CD4-positive, alpha-beta T cell treated with Interleukin-17A for 1 hour (primary cell): Measurements from ENCODE around the gene GTF2F2.

Experiments used
- DNase-seq: peaks from one replicate; pipeline ENCODE4 v3.0.0-alpha.2; 2020

GTF2F2 gene

GRCh38 chr13:45132369-45133064 lies 12.2 kb downstream of the GTF2F2 start:
- DNase-seq: no peak

GRCh38 chr13:45133396-45134118 lies 13.2 kb downstream of the GTF2F2 start:
- DNase-seq: no peak

- no peak for DNase-seq
These were observed 16.6 kb downstream of the GTF2F2 start for GRCh38 chr13:45136741-45137504.

GRCh38 chr13:45137526-45137925 lies 17.2 kb downstream of the GTF2F2 start:
- DNase-seq: no peak

GRCh38 chr13:45138282-45138681 lies 18.0 kb downstream of the GTF2F2 start:
- no peak for DNase-seq

GRCh38 chr13:45141369-45141768 lies 21.1 kb downstream of the GTF2F2 start:
- DNase-seq: no peak

GRCh38 chr13:45142440-45143345 lies 22.4 kb downstream of the GTF2F2 start:
- DNase-seq: no peak

GRCh38 chr13:45143346-45143751 lies 23.0 kb downstream of the GTF2F2 start:
- DNase-seq: no peak

- DNase-seq: no peak
These were observed 29.7 kb downstream of the GTF2F2 start for GRCh38 chr13:45149964-45150363.

- DNase-seq: no peak
These were observed 36.5 kb downstream of the GTF2F2 start for GRCh38 chr13:45156565-45157361.

GRCh38 chr13:45162194-45162593 lies 41.9 kb downstream of the GTF2F2 start:
- no peak for DNase-seq

GRCh38 chr13:45162821-45163220 lies 42.5 kb downstream of the GTF2F2 start:
- DNase-seq: no peak

- DNase-seq: no peak
These were observed 46.5 kb downstream of the GTF2F2 start for GRCh38 chr13:45166858-45167257.

- DNase-seq: no peak
These were observed 47.6 kb downstream of the GTF2F2 start for GRCh38 chr13:45167611-45168554.

GRCh38 chr13:45168555-45168930 lies 48.2 kb downstream of the GTF2F2 start:
- no peak for DNase-seq

- DNase-seq: no peak
These were observed 54.2 kb downstream of the GTF2F2 start for GRCh38 chr13:45174478-45174877.

- DNase-seq: no peak
These were observed 58.2 kb downstream of the GTF2F2 start for GRCh38 chr13:45178349-45179162.

- no peak for DNase-seq
These were observed 59.1 kb downstream of the GTF2F2 start for GRCh38 chr13:45179428-45179827.

- DNase-seq: no peak
These were observed 60.0 kb downstream of the GTF2F2 start for GRCh38 chr13:45180303-45180702.
